ENCODE results near the gene DIAPH2.

The DIAPH2 gene

DNA sequence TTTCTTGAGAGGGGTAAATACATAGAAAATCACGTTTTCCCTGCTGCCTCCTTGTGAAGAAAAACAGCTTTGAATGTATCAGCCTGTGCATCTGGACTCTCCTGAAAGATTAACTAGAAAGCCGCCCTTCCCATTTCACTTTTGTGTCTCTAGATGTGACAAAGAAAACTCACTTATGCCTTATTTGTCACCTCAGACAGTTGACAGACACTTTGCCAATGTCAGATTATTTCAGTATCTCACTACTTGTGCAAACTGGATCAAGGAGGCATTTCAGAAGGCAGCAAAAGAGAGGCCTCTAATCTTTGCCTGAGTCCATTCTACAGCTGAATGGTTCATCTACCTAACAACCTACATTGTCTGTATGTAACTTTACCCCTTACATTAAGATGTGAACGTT, 954.0 kb downstream of the DIAPH2 start:
- TF ChIP-seq EZH2phosphoT487 (IDR thresholded peaks at IDR 0.05; ENCODE audit: borderline replicate concordance): no peak
- TF ChIP-seq, protein P1, sequence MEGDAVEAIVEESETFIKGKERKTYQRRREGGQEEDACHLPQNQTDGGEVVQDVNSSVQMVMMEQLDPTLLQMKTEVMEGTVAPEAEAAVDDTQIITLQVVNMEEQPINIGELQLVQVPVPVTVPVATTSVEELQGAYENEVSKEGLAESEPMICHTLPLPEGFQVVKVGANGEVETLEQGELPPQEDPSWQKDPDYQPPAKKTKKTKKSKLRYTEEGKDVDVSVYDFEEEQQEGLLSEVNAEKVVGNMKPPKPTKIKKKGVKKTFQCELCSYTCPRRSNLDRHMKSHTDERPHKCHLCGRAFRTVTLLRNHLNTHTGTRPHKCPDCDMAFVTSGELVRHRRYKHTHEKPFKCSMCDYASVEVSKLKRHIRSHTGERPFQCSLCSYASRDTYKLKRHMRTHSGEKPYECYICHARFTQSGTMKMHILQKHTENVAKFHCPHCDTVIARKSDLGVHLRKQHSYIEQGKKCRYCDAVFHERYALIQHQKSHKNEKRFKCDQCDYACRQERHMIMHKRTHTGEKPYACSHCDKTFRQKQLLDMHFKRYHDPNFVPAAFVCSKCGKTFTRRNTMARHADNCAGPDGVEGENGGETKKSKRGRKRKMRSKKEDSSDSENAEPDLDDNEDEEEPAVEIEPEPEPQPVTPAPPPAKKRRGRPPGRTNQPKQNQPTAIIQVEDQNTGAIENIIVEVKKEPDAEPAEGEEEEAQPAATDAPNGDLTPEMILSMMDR (conservative IDR thresholded peaks at IDR 0.05; ENCODE audit: low read length): no peak
- Histone ChIP-seq H3K4me3 (ENCODE audit: low read length, poor library complexity, severe bottlenecking) (no peak overlapping the region), H3F3A (ENCODE audit: low read depth) (no peaks in the 10 kb centered on the region), H3K9me2 (replicated peaks; ENCODE audit: low read depth, low read length) (no peaks in the 10 kb centered on the region), H3K27me3 (ENCODE audit: insufficient read depth, low read length, poor library complexity, severe bottlenecking) (no peaks in the 10 kb centered on the region), H2AFZ (ENCODE audit: low read length) (no peak overlapping the region), H3K4me2 (ENCODE audit: low read depth, low read length, poor library complexity, severe bottlenecking) (no peak overlapping the region), H3K9ac (ENCODE audit: low read depth, low read length, poor library complexity, severe bottlenecking) (no peak overlapping the region), H3K9me3 (ENCODE audit: insufficient read depth, low read depth, low read length) (no peaks in the 10 kb centered on the region), H3K79me2 (ENCODE audit: insufficient read depth, low read length) (no peaks in the 10 kb centered on the region), H4K20me1 (ENCODE audit: insufficient read depth, low read length, poor library complexity, severe bottlenecking) (no peaks in the 10 kb centered on the region), H3K4me1 (ENCODE audit: insufficient read depth, low read length, poor library complexity, severe bottlenecking) (no peaks in the 10 kb centered on the region), H3K36me3 (ENCODE audit: insufficient read depth, low read length) (no peaks in the 10 kb centered on the region)

DNA sequence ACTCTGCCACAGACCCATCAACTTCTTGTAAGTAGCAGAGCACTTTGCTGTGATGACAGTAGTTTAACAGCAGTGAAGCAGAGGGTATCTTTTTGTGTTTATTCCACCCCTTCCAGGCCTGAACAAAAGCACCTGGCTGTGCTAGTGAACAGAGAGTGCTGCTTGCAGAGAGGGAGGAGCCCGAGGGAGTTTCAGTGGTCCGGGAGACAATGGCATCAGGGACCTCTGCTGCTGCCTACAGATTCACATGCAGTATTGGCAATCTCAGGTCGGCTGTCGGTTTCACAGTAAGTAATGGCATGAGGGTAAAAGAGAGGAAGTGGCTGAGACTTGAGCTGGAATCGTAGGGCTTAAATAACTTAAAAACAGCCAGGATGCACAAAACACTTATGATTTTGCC, 954.9 kb downstream of the DIAPH2 start:
- Histone ChIP-seq H4K20me1 (ENCODE audit: insufficient read depth, low read length, poor library complexity, severe bottlenecking) (no peaks in the 10 kb centered on the region), H3K4me3 (ENCODE audit: low read length, poor library complexity, severe bottlenecking) (no peak overlapping the region), H3K9me3 (ENCODE audit: insufficient read depth, low read depth, low read length) (no peaks in the 10 kb centered on the region), H3K9me2 (replicated peaks; ENCODE audit: low read depth, low read length) (no peaks in the 10 kb centered on the region), H3K4me2 (ENCODE audit: low read depth, low read length, poor library complexity, severe bottlenecking) (no peak overlapping the region), H2AFZ (ENCODE audit: low read length) (no peak overlapping the region), H3K9ac (ENCODE audit: low read depth, low read length, poor library complexity, severe bottlenecking) (no peak overlapping the region), H3K79me2 (ENCODE audit: insufficient read depth, low read length) (no peaks in the 10 kb centered on the region), H3K4me1 (ENCODE audit: insufficient read depth, low read length, poor library complexity, severe bottlenecking) (no peaks in the 10 kb centered on the region), H3F3A (ENCODE audit: low read depth) (no peaks in the 10 kb centered on the region), H3K36me3 (ENCODE audit: insufficient read depth, low read length) (no peaks in the 10 kb centered on the region), H3K27me3 (ENCODE audit: insufficient read depth, low read length, poor library complexity, severe bottlenecking) (no peaks in the 10 kb centered on the region)
- TF ChIP-seq EZH2phosphoT487 (IDR thresholded peaks at IDR 0.05; ENCODE audit: borderline replicate concordance): no peak
- TF ChIP-seq, protein P1 (conservative IDR thresholded peaks at IDR 0.05; ENCODE audit: low read length): no peak
